Right ventricle myocardium superior (tissue), 1 donor: Measurements from ENCODE around the gene SMAD2. TPM values are rescaled to one million over a fixed set of nuclear protein-coding genes. Genes with fewer than 3 reads are reported as not detected.
"Not testable (repeated sequence)": the region's sequence is repeated elsewhere in the genome, so short reads cannot be mapped to it uniquely, and the experiment has no call there.

Experiments used
- ATAC-seq: fragments of 200-7000 bp; cut with Tn5 transposase; one replicate; pipeline ENCODE4 v1.9.1; 2020; ENCODE audit warnings: mild to moderate bottlenecking; ENCODE audit not compliant: poor library complexity
- DNase-seq: peaks from one replicate; pipeline ENCODE4 v3.0.0-alpha.2; 2020
- intact Hi-C: fragments of 100-400 bp; cut with DNase I; formaldehyde crosslinking; loops from one replicate; pipeline ENCODE4 v1.11.2; 2022
- total RNA-seq: library from RNA; stranded (reverse); fragmentation: NEBNext Ultra II Directional; extraction: Animal tissue kit (Norgen Biotek cat#: 25700); gene quantifications from one replicate; pipeline ENCODE4 v1.2.1, GENCODE V29; 2021
- donor health status: DM: no; HTN: yes; CAD: no; lungs with severe emphysema.

The SMAD2 gene
- total RNA-seq, 1 donor from 2014 or later, result 68.1 TPM

- ATAC-seq (no peak), DNase-seq (no peak)
- intact Hi-C loops, result no loop called here
These were observed 58.0 kb downstream of the SMAD2 start for GRCh38 chr18:47872426-47872825.

- intact Hi-C loops, result no loop called here
- ATAC-seq (no peak), DNase-seq (no peak)
These were observed 59.2 kb downstream of the SMAD2 start for GRCh38 chr18:47871288-47871687.

- ATAC-seq, result no peak
- intact Hi-C loops, result no loop called here
These were observed 59.9 kb downstream of the SMAD2 start for GRCh38 chr18:47870605-47871004.

GRCh38 chr18:47868744-47869143 lies 61.7 kb downstream of the SMAD2 start:
- intact Hi-C loops, result loop anchor here (10.0 kb wide), 1 partner anchor 56 kb away; no protein-coding TSS in a partner anchor
- DNase-seq (no peak), ATAC-seq (no peak)

More at GRCh38 chr18:47870605-47871004, 59.9 kb downstream of the SMAD2 start:
- DNase-seq, result no peak

GRCh38 chr18:47865183-47865582 lies 65.3 kb downstream of the SMAD2 start:
- DNase-seq, result no peak
- ATAC-seq, result no peak
- intact Hi-C loops, result loop anchor here (10.0 kb wide), 1 partner anchor 60 kb away; no protein-coding TSS in a partner anchor

GRCh38 chr18:47863041-47863440 lies 67.4 kb downstream of the SMAD2 start:
- ATAC-seq, result peak; percentile 94
- no peak for DNase-seq
- intact Hi-C loops, result loop anchor here (10.0 kb wide), 1 partner anchor 62 kb away; no protein-coding TSS in a partner anchor

- ATAC-seq, result no peak
These were observed 71.9 kb downstream of the SMAD2 start for GRCh38 chr18:47858607-47859006.

GRCh38 chr18:47847635-47848034 lies 82.8 kb downstream of the SMAD2 start:
- no peak for ATAC-seq
- intact Hi-C loops, result loop anchor here (10.0 kb wide), 1 partner anchor 73 kb away; no protein-coding TSS in a partner anchor
- no peak for DNase-seq

More at GRCh38 chr18:47858607-47859006, 71.9 kb downstream of the SMAD2 start:
- intact Hi-C loops, result no loop called here
- no peak for DNase-seq

GRCh38 chr18:47846431-47846830 lies 84.0 kb downstream of the SMAD2 start:
- ATAC-seq, result no peak
- intact Hi-C loops, result loop anchor here (10.0 kb wide), 1 partner anchor 72 kb away; no protein-coding TSS in a partner anchor
- no peak for DNase-seq

GRCh38 chr18:47844828-47845498 lies 85.5 kb downstream of the SMAD2 start:
- DNase-seq, result no peak
- no peak for ATAC-seq

GRCh38 chr18:47842836-47843235 lies 87.6 kb downstream of the SMAD2 start:
- DNase-seq (no peak), ATAC-seq (no peak)
- intact Hi-C loops, result loop anchor here (10.0 kb wide), 1 partner anchor 68 kb away; no protein-coding TSS in a partner anchor

More at GRCh38 chr18:47844828-47845498, 85.5 kb downstream of the SMAD2 start:
- intact Hi-C loops, result loop anchor here (10.0 kb wide), 1 partner anchor 70 kb away; no protein-coding TSS in a partner anchor

- no peak for ATAC-seq
- intact Hi-C loops, result no loop called here
- no peak for DNase-seq
These were observed 92.1 kb downstream of the SMAD2 start for GRCh38 chr18:47838396-47838795.

GRCh38 chr18:47832348-47832747 lies 98.1 kb downstream of the SMAD2 start:
- no peak for ATAC-seq
- no peak for DNase-seq

GRCh38 chr18:47831351-47831750 lies 99.1 kb downstream of the SMAD2 start:
- DNase-seq, result no peak
- intact Hi-C loops, result no loop called here
- ATAC-seq, result no peak

More at GRCh38 chr18:47832348-47832747, 98.1 kb downstream of the SMAD2 start:
- intact Hi-C loops, result no loop called here

- intact Hi-C loops, result no loop called here
- DNase-seq (no peak), ATAC-seq (no peak)
These were observed 99.7 kb downstream of the SMAD2 start for GRCh38 chr18:47830772-47831171.

- intact Hi-C loops, result no loop called here
- DNase-seq, result no peak
- ATAC-seq, result no peak
These were observed 100.6 kb downstream of the SMAD2 start for GRCh38 chr18:47829831-47830230.

GRCh38 chr18:47828031-47828430 lies 102.4 kb downstream of the SMAD2 start:
- ATAC-seq, DNase-seq, intact Hi-C loops: not testable (repeated sequence)

GRCh38 chr18:47826157-47827074 lies 104.0 kb downstream of the SMAD2 start:
- ATAC-seq (no peak), DNase-seq (no peak)
- intact Hi-C loops, result no loop called here

- intact Hi-C loops, result no loop called here
- ATAC-seq (no peak), DNase-seq (no peak)
These were observed 109.1 kb downstream of the SMAD2 start for GRCh38 chr18:47821314-47821713.
